Mesendoderm (in vitro differentiated cells): ENCODE measurements around the gene TRMT1L.

Experiments used
- DNase-seq: peaks from one replicate; pipeline ENCODE4 v3.0.0; 2013
- H2AK5ac ChIP-seq: 2 replicates; pipeline ENCODE4 v1.6.1; 2013; ENCODE audit warnings: low read length, inconsistent platforms
- H2BK120ac ChIP-seq: 2 replicates; pipeline ENCODE4 v1.6.1; 2013; ENCODE audit warnings: low read depth, mild to moderate bottlenecking, low read length, moderate library complexity, mixed read lengths
- H2BK15ac ChIP-seq: replicated peaks from 2 replicates; pipeline ENCODE4 v1.6.1; 2013; ENCODE audit warnings: low read depth, mild to moderate bottlenecking, moderate library complexity
- H2BK5ac ChIP-seq: 2 replicates; pipeline ENCODE4 v1.6.1; 2013; ENCODE audit warnings: low read length, inconsistent platforms
- H3K18ac ChIP-seq: 2 replicates; pipeline ENCODE4 v1.6.1; 2013; ENCODE audit warnings: mild to moderate bottlenecking, low read length, mixed read lengths
- H3K23ac ChIP-seq: one replicate; pipeline ENCODE4 v1.6.1; 2013; ENCODE audit warnings: low read length
- H3K27ac ChIP-seq: 2 replicates; pipeline ENCODE4 v1.5.1; 2013; ENCODE audit warnings: low read depth, mild to moderate bottlenecking, inconsistent platforms, low read length, moderate library complexity
- H3K27me3 ChIP-seq: 2 replicates; pipeline ENCODE4 v1.6.1; 2013; ENCODE audit warnings: low read length, control low read depth, mild to moderate bottlenecking, inconsistent platforms; ENCODE audit not compliant: insufficient read depth, poor library complexity
- H3K36me3 ChIP-seq: 2 replicates; pipeline ENCODE4 v1.6.1; 2013; ENCODE audit warnings: low read length, inconsistent platforms; ENCODE audit not compliant: control insufficient read depth, insufficient read depth
- H3K4ac ChIP-seq: one replicate; pipeline ENCODE4 v1.6.1; 2013; ENCODE audit warnings: low read depth, mild to moderate bottlenecking, low read length, moderate library complexity
- H3K4me1 ChIP-seq: 2 replicates; pipeline ENCODE4 v1.6.1; 2013; ENCODE audit warnings: low read depth, low read length, inconsistent platforms; ENCODE audit not compliant: control insufficient read depth
- H3K4me2 ChIP-seq: 2 replicates; pipeline ENCODE4 v1.6.1; 2013; ENCODE audit warnings: low read length
- H3K4me3 ChIP-seq: 2 replicates; pipeline ENCODE4 v1.5.1; 2013; ENCODE audit warnings: mild to moderate bottlenecking, low read length
- H3K56ac ChIP-seq: one replicate; pipeline ENCODE4 v1.6.1; 2013; ENCODE audit warnings: low read length
- H3K79me1 ChIP-seq: 2 replicates; pipeline ENCODE4 v1.6.1; 2013; ENCODE audit warnings: low read length, inconsistent platforms
- H3K79me2 ChIP-seq: 2 replicates; pipeline ENCODE4 v1.6.1; 2013; ENCODE audit warnings: mild to moderate bottlenecking, low read length; ENCODE audit not compliant: control insufficient read depth, insufficient read depth
- H3K9ac ChIP-seq: 2 replicates; pipeline ENCODE4 v1.6.1; 2013; ENCODE audit warnings: low read length, inconsistent platforms
- H4K5ac ChIP-seq: one replicate; pipeline ENCODE4 v1.6.1; 2013; ENCODE audit warnings: low read length
- H4K8ac ChIP-seq: one replicate; pipeline ENCODE4 v1.6.1; 2013; ENCODE audit warnings: low read depth, mild to moderate bottlenecking, control low read depth, low read length, moderate library complexity
- WGBS: extraction: QIAGEN DNeasy Blood & Tissue Kit; methylation state at CpG from one replicate; pipeline ENCODE4 v1.1.7; 2013; ENCODE audit warnings: low lambda C conversion rate, missing lambda C conversion rate; ENCODE audit not compliant: insufficient coverage; ENCODE audit errors: extremely low coverage; 5-methylcytosine and 5-hydroxymethylcytosine counted together

TRMT1L gene

GRCh38 chr1:185077374-185077773 is 79.4 kb downstream of the TRMT1L start:
- no peak overlapping the region for H3K56ac ChIP-seq
- peaks cover 2% of the 10 kb centered on the region for H3K4me1 ChIP-seq
- H2AK5ac ChIP-seq: no peak overlapping the region
- no peak overlapping the region for H3K18ac ChIP-seq
- no peak overlapping the region for H3K9ac ChIP-seq
- H3K4me3 ChIP-seq: no peak overlapping the region
- peaks cover 5% of the 10 kb centered on the region for H3K79me1 ChIP-seq
- no peaks in the 10 kb centered on the region for H3K27me3 ChIP-seq
- no peaks in the 10 kb centered on the region for H3K36me3 ChIP-seq
- no peak overlapping the region for H3K4ac ChIP-seq
- no peak overlapping the region for H3K23ac ChIP-seq
- no peak overlapping the region for H3K27ac ChIP-seq
- H3K79me2 ChIP-seq: peaks cover 58% of the 10 kb centered on the region
- H2BK120ac ChIP-seq: no peak overlapping the region
- no peak overlapping the region for H4K8ac ChIP-seq
- H3K4me2 ChIP-seq: no peak overlapping the region
- H4K5ac ChIP-seq: no peak overlapping the region
- DNase-seq: no peak
- no peak overlapping the region for H2BK5ac ChIP-seq
- H2BK15ac ChIP-seq: no peak overlapping the region
- WGBS: 100% methylated on average over 1 of the region's 4 CpGs

- Histone ChIP-seq H2AK5ac (no peak overlapping the region), H3K79me1 (peaks cover 14% of the 10 kb centered on the region), H3K9ac (no peak overlapping the region), H3K4ac (no peak overlapping the region), H3K18ac (no peak overlapping the region), H3K36me3 (no peaks in the 10 kb centered on the region), H4K8ac (no peak overlapping the region), H3K4me1 (peaks cover 2% of the 10 kb centered on the region), H3K4me2 (no peak overlapping the region), H2BK5ac (no peak overlapping the region), H3K27me3 (no peaks in the 10 kb centered on the region), H3K4me3 (no peak overlapping the region), H3K56ac (no peak overlapping the region), H3K79me2 (peaks cover 61% of the 10 kb centered on the region), H3K27ac (no peak overlapping the region), H2BK15ac (no peak overlapping the region), H2BK120ac (no peak overlapping the region), H3K23ac (no peak overlapping the region), H4K5ac (no peak overlapping the region)
- DNase-seq: peak; percentile 60
- WGBS: no CpG with 5 or more reads among the region's 3 CpGs
These were observed 81.3 kb downstream of the TRMT1L start for GRCh38 chr1:185075476-185075875.

DNA sequence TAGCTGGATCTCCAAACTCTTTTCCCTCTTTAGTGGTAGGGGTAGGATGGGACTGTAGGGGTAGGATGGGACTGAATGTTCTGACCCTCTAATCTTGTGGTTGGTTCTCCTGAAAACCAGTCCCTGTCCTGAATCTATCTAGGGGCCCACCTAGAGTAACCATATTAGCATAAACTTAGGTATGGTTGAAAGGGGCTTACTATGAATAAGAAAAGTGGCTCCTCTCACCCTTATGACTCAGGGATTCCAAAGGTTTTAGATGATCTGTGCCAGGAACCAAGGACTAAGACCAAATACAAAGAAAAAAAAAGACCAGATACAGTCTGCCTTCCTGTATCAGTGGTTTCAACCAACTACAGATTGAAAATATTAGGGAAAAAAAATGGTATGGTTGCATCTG is 82.4 kb downstream of the TRMT1L start:
- H2BK120ac ChIP-seq: no peak overlapping the region
- no peaks in the 10 kb centered on the region for H3K27me3 ChIP-seq
- H3K4me3 ChIP-seq: no peak overlapping the region
- H3K23ac ChIP-seq: no peak overlapping the region
- peaks cover 14% of the 10 kb centered on the region for H3K79me1 ChIP-seq
- H3K79me2 ChIP-seq: peaks cover 58% of the 10 kb centered on the region
- H3K9ac ChIP-seq: no peak overlapping the region
- H3K56ac ChIP-seq: no peak overlapping the region
- peak; percentile 68 for DNase-seq
- H4K8ac ChIP-seq: no peak overlapping the region
- peak overlapping the region; percentile 28 for H3K18ac ChIP-seq
- H3K4me2 ChIP-seq: no peak overlapping the region
- no peaks in the 10 kb centered on the region for H3K36me3 ChIP-seq
- no peak overlapping the region for H2BK5ac ChIP-seq
- H3K4ac ChIP-seq: no peak overlapping the region
- H2BK15ac ChIP-seq: no peak overlapping the region
- H3K4me1 ChIP-seq: peaks cover 2% of the 10 kb centered on the region
- no peak overlapping the region for H2AK5ac ChIP-seq
- H3K27ac ChIP-seq: no peak overlapping the region
- no peak overlapping the region for H4K5ac ChIP-seq

- no peaks in the 10 kb centered on the region for H3K36me3 ChIP-seq
- peaks cover 16% of the 10 kb centered on the region for H3K79me1 ChIP-seq
- no peak overlapping the region for H3K4me2 ChIP-seq
- no peak overlapping the region for H3K56ac ChIP-seq
- no peak overlapping the region for H3K4me3 ChIP-seq
- peaks cover 2% of the 10 kb centered on the region for H3K4me1 ChIP-seq
- H2BK15ac ChIP-seq: no peak overlapping the region
- no peaks in the 10 kb centered on the region for H3K27me3 ChIP-seq
- H2BK120ac ChIP-seq: no peak overlapping the region
- H2BK5ac ChIP-seq: no peak overlapping the region
- H3K23ac ChIP-seq: no peak overlapping the region
- H3K4ac ChIP-seq: no peak overlapping the region
- H3K9ac ChIP-seq: no peak overlapping the region
- H3K79me2 ChIP-seq: peaks cover 57% of the 10 kb centered on the region
- WGBS: no CpG with 5 or more reads among the region's 2 CpGs
- no peak overlapping the region for H4K5ac ChIP-seq
- H4K8ac ChIP-seq: no peak overlapping the region
- no peak overlapping the region for H3K27ac ChIP-seq
- H2AK5ac ChIP-seq: no peak overlapping the region
- DNase-seq: no peak
- peak overlapping the region; percentile 28 for H3K18ac ChIP-seq
These were observed 83.0 kb downstream of the TRMT1L start for GRCh38 chr1:185073725-185074124.

GRCh38 chr1:185070051-185070450 is 86.7 kb downstream of the TRMT1L start:
- Histone ChIP-seq H3K27ac (no peak overlapping the region), H3K18ac (no peak overlapping the region), H3K27me3 (no peaks in the 10 kb centered on the region), H3K36me3 (no peaks in the 10 kb centered on the region), H4K8ac (no peak overlapping the region), H3K4me3 (no peak overlapping the region), H2BK5ac (no peak overlapping the region), H3K56ac (no peak overlapping the region), H2BK120ac (no peak overlapping the region), H3K79me2 (peaks cover 60% of the 10 kb centered on the region), H3K9ac (no peak overlapping the region), H4K5ac (no peak overlapping the region), H2AK5ac (no peak overlapping the region), H2BK15ac (no peak overlapping the region), H3K79me1 (peaks cover 18% of the 10 kb centered on the region), H3K4me1 (peaks cover 2% of the 10 kb centered on the region), H3K23ac (no peak overlapping the region), H3K4ac (no peak overlapping the region), H3K4me2 (no peak overlapping the region)
- DNase-seq: no peak

DNA sequence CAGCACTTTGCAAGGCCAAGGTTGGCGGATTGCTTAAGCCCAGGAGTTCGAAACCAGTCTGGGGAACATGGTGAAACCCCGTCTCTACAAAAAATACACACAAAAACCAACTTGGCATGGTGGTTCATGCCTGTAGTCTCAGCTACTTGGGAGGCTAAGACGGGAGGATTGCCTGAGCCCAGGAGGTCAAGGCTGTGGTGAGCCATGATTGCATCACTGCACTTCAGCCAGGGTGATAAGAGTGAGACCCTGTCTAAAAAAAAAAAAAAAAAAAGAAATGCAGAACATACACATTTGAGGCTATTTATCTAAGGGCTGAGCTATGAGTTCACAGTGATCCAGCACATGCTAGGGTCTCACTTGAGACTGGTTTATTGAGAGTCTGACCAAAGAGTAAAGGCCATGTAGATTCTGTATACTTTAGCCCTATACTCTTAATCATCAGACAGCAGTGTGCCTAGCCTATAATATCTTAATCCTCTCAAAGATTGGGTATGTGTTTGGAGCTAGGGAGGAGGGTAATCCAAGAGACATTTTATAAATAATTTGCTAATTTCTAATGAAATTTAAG is 87.5 kb downstream of the TRMT1L start:
- no peak overlapping the region for H3K27ac ChIP-seq
- H3K56ac ChIP-seq: no peak overlapping the region
- H3K4ac ChIP-seq: no peak overlapping the region
- H2BK120ac ChIP-seq: no peak overlapping the region
- no peak overlapping the region for H2BK15ac ChIP-seq
- peaks cover 58% of the 10 kb centered on the region for H3K79me2 ChIP-seq
- H3K23ac ChIP-seq: no peak overlapping the region
- no peak overlapping the region for H3K9ac ChIP-seq
- no peak overlapping the region for H2BK5ac ChIP-seq
- no peak overlapping the region for H2AK5ac ChIP-seq
- H3K4me3 ChIP-seq: no peak overlapping the region
- peaks cover 18% of the 10 kb centered on the region for H3K79me1 ChIP-seq
- H3K27me3 ChIP-seq: no peaks in the 10 kb centered on the region
- H3K4me2 ChIP-seq: no peak overlapping the region
- DNase-seq: no peak
- no peak overlapping the region for H3K18ac ChIP-seq
- H3K36me3 ChIP-seq: no peaks in the 10 kb centered on the region
- H3K4me1 ChIP-seq: peaks cover 2% of the 10 kb centered on the region
- no peak overlapping the region for H4K5ac ChIP-seq
- H4K8ac ChIP-seq: peak overlapping the region; percentile 6
- no CpG with 5 or more reads among the region's 4 CpGs for WGBS
